ENCODE data around the gene C1GALT1. TPM values are rescaled to one million over a fixed set of nuclear protein-coding genes. Genes with fewer than 3 reads are reported as not detected.

Gene C1GALT1
- total RNA-seq, 1 donor from 2014 or later, result 44.2 TPM

DNA sequence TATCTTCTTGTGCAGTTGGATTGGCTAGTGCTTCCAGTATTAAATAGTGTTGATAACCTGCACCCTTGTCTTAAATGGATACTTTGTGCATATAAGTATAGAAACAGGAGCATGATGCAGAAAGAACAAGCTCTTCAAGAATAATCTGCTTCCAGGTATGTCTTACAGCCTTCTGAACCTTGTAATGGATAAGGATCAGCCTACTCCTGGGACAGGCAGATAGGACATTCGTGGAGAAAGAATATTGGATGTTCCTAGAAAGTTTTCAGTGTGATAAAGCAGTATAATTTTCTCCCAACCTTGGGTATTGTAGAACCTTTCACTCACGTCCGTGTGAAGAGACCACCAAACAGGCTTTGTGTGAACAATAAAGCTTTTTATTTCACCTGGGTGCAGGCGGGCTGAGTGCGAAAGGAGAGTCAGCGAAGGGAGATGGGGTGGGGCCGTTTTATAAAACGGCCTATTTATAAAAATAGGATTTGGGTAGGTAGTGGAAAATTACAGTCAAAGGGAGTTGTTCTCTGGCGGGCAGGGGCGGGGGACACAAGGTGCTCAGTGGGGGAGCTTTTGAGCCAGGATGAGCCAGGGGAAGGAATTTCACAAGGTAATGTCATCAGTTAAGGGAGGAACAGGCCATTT, 27.2 kb downstream of the C1GALT1 start:
- H3K27ac Mint-ChIP-seq, result no peak overlapping the region
- no peak overlapping the region for H3K4me3 Mint-ChIP-seq
- peaks cover 38% of the 10 kb centered on the region for H3K36me3 Mint-ChIP-seq (ENCODE audit: low read depth)
- CTCF ChIA-PET, result no interaction called here
- TF ChIP-seq, protein P1, sequence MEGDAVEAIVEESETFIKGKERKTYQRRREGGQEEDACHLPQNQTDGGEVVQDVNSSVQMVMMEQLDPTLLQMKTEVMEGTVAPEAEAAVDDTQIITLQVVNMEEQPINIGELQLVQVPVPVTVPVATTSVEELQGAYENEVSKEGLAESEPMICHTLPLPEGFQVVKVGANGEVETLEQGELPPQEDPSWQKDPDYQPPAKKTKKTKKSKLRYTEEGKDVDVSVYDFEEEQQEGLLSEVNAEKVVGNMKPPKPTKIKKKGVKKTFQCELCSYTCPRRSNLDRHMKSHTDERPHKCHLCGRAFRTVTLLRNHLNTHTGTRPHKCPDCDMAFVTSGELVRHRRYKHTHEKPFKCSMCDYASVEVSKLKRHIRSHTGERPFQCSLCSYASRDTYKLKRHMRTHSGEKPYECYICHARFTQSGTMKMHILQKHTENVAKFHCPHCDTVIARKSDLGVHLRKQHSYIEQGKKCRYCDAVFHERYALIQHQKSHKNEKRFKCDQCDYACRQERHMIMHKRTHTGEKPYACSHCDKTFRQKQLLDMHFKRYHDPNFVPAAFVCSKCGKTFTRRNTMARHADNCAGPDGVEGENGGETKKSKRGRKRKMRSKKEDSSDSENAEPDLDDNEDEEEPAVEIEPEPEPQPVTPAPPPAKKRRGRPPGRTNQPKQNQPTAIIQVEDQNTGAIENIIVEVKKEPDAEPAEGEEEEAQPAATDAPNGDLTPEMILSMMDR (IDR thresholded peaks at IDR 0.05), result no peak
- POLR2A ChIA-PET, result no interaction called here
- ATAC-seq (ENCODE audit: low read depth) (no peak), DNase-seq (no peak)
- H3K9me3 Mint-ChIP-seq, result no peaks in the 10 kb centered on the region
- H3K27me3 Mint-ChIP-seq, result no peaks in the 10 kb centered on the region
- H3K4me1 Mint-ChIP-seq, result peaks cover 64% of the 10 kb centered on the region
- intact Hi-C loops (cut with micrococcal nuclease), result no loop called here

- H3K27ac Mint-ChIP-seq, result no peak overlapping the region
- H3K4me1 Mint-ChIP-seq, result peaks cover 54% of the 10 kb centered on the region
- CTCF ChIA-PET, result no interaction called here
- POLR2A ChIA-PET, result no interaction called here
- ATAC-seq (ENCODE audit: low read depth), result no peak
- no peaks in the 10 kb centered on the region for H3K27me3 Mint-ChIP-seq
- H3K36me3 Mint-ChIP-seq (ENCODE audit: low read depth), result peaks cover 47% of the 10 kb centered on the region
- DNase-seq, result no peak
- H3K4me3 Mint-ChIP-seq, result no peak overlapping the region
- intact Hi-C loops (cut with micrococcal nuclease), result no loop called here
- TF ChIP-seq, protein P1 (IDR thresholded peaks at IDR 0.05), result no peak
- no peaks in the 10 kb centered on the region for H3K9me3 Mint-ChIP-seq
These were observed 28.3 kb downstream of the C1GALT1 start for GRCh38 chr7:7210475-7211237.

DNA sequence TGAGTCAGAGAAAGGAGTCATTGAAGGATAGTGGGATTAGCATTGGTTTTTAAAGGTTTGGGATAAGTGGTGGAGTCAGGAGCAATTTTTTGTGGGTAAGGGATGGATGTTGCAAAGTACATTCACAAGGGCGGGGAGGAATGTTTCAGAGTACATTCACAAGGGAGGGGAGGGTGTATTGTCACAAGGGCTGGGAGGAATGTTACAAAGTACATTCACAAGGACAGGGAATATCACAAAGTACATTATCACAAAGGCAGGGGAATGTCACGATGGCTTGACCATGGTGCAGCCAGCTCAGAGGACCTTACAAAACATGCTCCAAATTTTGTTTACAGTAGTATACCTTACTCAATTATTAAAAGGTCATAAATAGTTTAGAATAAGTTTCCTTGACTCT, 30.3 kb downstream of the C1GALT1 start:
- ATAC-seq (ENCODE audit: low read depth), result no peak
- DNase-seq, result no peak
- intact Hi-C loops (cut with micrococcal nuclease), result loop anchor here (1.0 kb wide), 1 partner anchor 11 kb away; no protein-coding TSS in a partner anchor

GRCh38 chr7:7214398-7215347, 32.3 kb downstream of the C1GALT1 start:
- Mint-ChIP-seq H3K27ac (no peak overlapping the region), H3K27me3 (no peaks in the 10 kb centered on the region), H3K4me3 (no peak overlapping the region), H3K9me3 (no peaks in the 10 kb centered on the region), H3K4me1 (peaks cover 34% of the 10 kb centered on the region), H3K36me3 (ENCODE audit: low read depth) (peaks cover 59% of the 10 kb centered on the region)
- POLR2A ChIA-PET, result no interaction called here
- CTCF ChIA-PET, result interaction anchor here (0.7 kb wide), 1 partner anchor 111 kb away, joined by 3 read pairs; no protein-coding TSS in a partner anchor
- ATAC-seq (ENCODE audit: low read depth), result no peak
- intact Hi-C loops (cut with micrococcal nuclease), result no loop called here
- TF ChIP-seq, protein P1 (IDR thresholded peaks at IDR 0.05), result no peak
- no peak for DNase-seq

More for the DNA sequence above, 30.3 kb downstream of the C1GALT1 start:
- Mint-ChIP-seq H3K27ac (no peak overlapping the region), H3K9me3 (no peaks in the 10 kb centered on the region), H3K36me3 (ENCODE audit: low read depth) (peaks cover 54% of the 10 kb centered on the region), H3K4me3 (no peak overlapping the region), H3K27me3 (no peaks in the 10 kb centered on the region), H3K4me1 (peaks cover 47% of the 10 kb centered on the region)
- TF ChIP-seq, protein P1 (IDR thresholded peaks at IDR 0.05), result no peak
- CTCF ChIA-PET, result no interaction called here
- POLR2A ChIA-PET, result interaction anchor here (0.6 kb wide), 1 partner anchor 668 kb away, joined by 3 read pairs; no protein-coding TSS in a partner anchor
